ENCODE measurements around the gene DRD3. TPM values are rescaled to one million over a fixed set of nuclear protein-coding genes. Genes with fewer than 3 reads are reported as not detected.

DRD3 gene
- total RNA-seq, 1 donor from 2014 or later: not detected

- DNase-seq (ENCODE audit: low spot score): no peak
These were observed 56.7 kb downstream of the DRD3 start for GRCh38 chr3:114122027-114122709.

- no peak for DNase-seq (ENCODE audit: low spot score)
These were observed 58.6 kb downstream of the DRD3 start for GRCh38 chr3:114120211-114120610.

- no peak for DNase-seq (ENCODE audit: low spot score)
These were observed 59.1 kb downstream of the DRD3 start for GRCh38 chr3:114119776-114120175.

GRCh38 chr3:114115143-114115542 lies 63.7 kb downstream of the DRD3 start:
- DNase-seq (ENCODE audit: low spot score): no peak

GRCh38 chr3:114114719-114115118 lies 64.1 kb downstream of the DRD3 start:
- no peak for DNase-seq (ENCODE audit: low spot score)

GRCh38 chr3:114112696-114113095 lies 66.2 kb downstream of the DRD3 start:
- DNase-seq (ENCODE audit: low spot score): no peak

- DNase-seq (ENCODE audit: low spot score): no peak
These were observed 67.6 kb downstream of the DRD3 start for GRCh38 chr3:114111060-114111770.

GRCh38 chr3:114110439-114110838 lies 68.4 kb downstream of the DRD3 start:
- no peak for DNase-seq (ENCODE audit: low spot score)

- DNase-seq (ENCODE audit: low spot score): no peak
These were observed 70.7 kb downstream of the DRD3 start for GRCh38 chr3:114108137-114108536.

- DNase-seq (ENCODE audit: low spot score): no peak
These were observed 74.4 kb downstream of the DRD3 start for GRCh38 chr3:114104414-114104813.

- DNase-seq (ENCODE audit: low spot score): no peak
These were observed 75.0 kb downstream of the DRD3 start for GRCh38 chr3:114103858-114104257.

GRCh38 chr3:114103181-114103580 lies 75.7 kb downstream of the DRD3 start:
- DNase-seq (ENCODE audit: low spot score): no peak

GRCh38 chr3:114101101-114101500 lies 77.8 kb downstream of the DRD3 start:
- DNase-seq (ENCODE audit: low spot score): no peak

- DNase-seq (ENCODE audit: low spot score): no peak
These were observed 83.1 kb downstream of the DRD3 start for GRCh38 chr3:114095796-114096195.

GRCh38 chr3:114093596-114093995 lies 85.3 kb downstream of the DRD3 start:
- DNase-seq (ENCODE audit: low spot score): no peak

- no peak for DNase-seq (ENCODE audit: low spot score)
These were observed 85.9 kb downstream of the DRD3 start for GRCh38 chr3:114093016-114093380.

GRCh38 chr3:114092151-114093015 lies 86.5 kb downstream of the DRD3 start:
- no peak for DNase-seq (ENCODE audit: low spot score)

- no peak for DNase-seq (ENCODE audit: low spot score)
These were observed 89.2 kb downstream of the DRD3 start for GRCh38 chr3:114089675-114090074.

GRCh38 chr3:114086356-114086755 lies 92.5 kb downstream of the DRD3 start:
- no peak for DNase-seq (ENCODE audit: low spot score)

- no peak for DNase-seq (ENCODE audit: low spot score)
These were observed 95.7 kb downstream of the DRD3 start for GRCh38 chr3:114083112-114083511.

GRCh38 chr3:114081037-114081436 lies 97.8 kb downstream of the DRD3 start:
- no peak for DNase-seq (ENCODE audit: low spot score)

GRCh38 chr3:114080201-114080600 lies 98.7 kb downstream of the DRD3 start:
- no peak for DNase-seq (ENCODE audit: low spot score)

Measured in mesenteric fat pad (tissue), 1 donor.